GOT3 (cell line): Measurements from ENCODE around the gene MEGF11.

Experiments used
- DNase-seq: peaks from one replicate; lab custom pipeline; 2025; ENCODE audit warnings: mixed read lengths; lab: John Stamatoyannopoulos, UW

Gene MEGF11

DNA sequence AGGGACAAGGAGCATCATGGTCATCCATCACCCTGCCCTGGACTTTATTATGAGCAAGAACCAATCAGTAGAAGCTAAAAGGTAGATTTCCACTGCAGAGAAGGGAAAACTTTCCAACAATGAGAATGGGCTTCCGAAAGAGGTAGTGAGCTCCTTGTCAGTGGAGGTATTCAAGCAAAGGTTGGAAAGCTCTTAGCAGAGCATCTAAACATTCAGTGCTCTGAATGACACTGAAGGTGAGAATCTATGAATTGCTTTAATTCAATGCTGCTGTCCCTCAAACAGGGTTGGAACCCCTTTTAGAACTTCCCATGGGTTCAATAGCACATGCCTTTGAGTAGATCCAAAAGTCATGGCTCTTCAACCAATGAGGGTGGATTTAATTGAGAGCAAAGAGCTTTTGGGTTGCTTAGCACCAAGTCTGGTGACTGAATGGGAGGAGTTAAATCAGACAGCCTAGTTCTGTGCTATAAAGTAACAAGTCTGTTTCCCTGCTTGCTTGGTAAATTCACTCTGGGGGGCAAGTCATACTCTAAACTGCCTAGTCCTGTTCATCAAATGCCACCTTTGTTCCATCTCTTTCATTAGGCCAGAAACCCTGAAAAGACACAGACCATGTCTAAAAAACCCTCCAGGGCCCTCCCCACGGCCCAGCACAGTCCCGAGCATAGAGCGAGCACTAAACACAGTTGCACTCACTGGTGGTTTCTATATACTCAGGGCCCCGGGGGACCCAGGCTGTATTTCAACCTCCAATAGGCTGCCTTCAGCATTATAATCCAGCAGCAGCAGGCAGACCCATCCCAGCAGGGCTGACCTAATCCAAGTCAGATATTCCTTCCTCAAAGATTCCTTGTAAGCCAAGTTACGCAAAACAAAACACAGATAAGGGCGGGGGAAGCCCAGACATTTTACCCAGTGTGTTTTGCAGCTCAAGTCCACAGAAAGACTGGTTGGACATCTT is 161.2 kb downstream of the MEGF11 start:
- no peak for DNase-seq

DNA sequence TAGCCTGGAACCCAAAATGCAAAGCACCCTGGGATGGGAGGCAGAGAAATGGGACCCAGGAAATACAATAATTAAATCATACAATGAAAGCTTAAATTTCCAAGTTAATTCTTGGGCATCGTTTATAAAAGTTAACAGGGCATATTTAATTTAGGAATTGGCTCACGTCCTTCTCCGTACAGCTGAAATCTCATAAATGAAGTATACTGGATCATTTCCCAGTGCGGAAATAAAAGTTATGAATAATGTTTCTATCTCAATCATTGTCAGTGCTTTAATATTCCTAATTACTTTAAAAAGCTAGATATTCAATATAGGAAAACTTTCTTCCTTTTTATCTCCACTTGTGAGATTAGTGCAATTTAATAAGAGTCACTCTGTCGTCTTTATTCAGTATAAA is 164.0 kb downstream of the MEGF11 start:
- no peak for DNase-seq

- no peak for DNase-seq
Observed at GRCh38 chr15:66089049-66089448, 164.5 kb downstream of the MEGF11 start.

GRCh38 chr15:66085128-66085527 is 168.4 kb downstream of the MEGF11 start:
- no peak for DNase-seq

DNA sequence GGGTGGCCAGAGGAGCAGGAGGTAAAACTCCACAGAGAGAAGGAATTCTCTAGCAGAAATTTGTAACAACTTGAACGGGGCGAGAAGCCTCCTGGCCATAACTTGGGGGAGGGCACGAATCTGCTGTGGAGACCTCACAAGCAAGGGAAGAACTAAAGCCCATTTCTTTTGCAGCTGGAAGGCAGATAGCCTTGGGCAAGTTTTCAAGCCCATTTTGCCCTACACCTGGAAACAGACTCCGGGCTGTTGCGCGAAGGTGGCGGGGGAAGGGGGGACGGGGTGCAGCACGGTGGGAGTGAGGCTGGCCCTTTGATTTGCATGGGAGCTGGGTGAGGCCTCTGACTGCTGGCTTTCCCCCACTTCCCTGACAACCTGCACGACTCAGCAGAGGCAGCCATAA is 168.8 kb downstream of the MEGF11 start:
- DNase-seq: no peak

GRCh38 chr15:66080717-66081398 is 172.7 kb downstream of the MEGF11 start:
- DNase-seq: peak; percentile 22

DNA sequence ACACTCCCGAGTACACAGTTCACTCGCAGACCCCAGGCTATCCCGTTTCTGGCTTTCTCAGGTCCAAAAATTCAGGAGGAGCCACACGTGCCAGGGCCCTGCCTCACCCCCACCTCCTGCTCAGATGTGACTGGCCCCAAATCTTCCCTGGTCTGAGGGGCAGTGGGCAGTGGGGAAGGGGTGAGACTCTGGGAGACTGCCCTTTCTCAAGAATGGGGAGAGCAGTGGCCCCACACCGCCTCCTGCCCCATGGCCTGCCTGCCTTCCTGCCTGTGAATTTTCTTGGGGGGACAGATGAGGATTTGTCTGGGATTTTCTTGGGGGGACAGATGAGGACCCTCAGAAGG is 174.6 kb downstream of the MEGF11 start:
- DNase-seq: no peak

DNA sequence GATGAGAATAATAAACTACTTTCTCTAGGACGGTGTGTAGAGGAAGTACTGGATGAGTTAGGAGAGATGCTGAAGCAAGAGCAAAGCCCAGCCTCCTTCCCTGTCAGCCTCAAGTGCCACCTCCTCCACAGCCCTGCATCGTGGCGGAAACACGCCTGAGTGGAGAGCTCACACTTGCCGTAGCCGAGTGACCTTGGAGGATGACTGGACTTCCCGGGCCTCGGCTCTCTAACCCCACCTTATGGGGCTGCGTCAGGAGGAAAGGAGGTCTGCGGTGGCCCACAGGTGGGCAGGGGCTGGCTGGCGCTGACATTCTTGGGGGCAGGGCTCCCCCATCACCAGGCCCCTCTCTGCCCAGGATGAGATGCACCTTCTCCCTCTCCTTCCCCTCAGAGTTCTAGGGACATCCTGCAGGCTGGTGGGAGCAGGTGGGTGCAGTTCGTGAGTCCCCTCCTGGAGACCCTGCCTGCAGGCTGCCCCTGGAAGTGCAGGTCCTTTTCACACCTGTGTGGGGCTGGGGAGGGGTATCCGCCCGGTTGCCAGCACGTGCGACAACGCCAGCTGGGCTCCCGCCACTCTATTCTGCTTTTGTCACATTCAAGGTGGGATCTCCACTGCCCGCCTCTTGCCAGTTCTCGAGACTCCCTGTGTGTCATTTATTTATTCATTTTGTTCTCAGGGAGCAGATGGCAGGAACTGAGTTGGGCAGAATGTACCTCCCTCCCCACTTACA is 175.2 kb downstream of the MEGF11 start:
- DNase-seq: no peak

DNA sequence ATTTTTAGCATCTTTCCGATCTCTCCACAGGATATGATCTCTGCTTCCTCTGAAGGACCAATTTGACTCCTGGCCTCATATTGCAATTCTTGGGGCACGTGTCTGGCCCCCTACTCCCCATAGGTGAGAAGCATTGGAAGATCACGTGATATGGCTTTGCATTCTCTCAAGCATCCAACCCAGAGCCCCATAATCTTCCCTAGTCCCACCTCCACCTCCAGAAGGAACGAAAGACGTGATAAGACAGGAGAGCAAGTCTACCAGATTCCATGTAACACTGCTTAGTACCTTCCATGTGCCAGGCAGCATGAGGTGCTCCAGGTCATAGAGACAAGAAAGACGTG is 176.3 kb downstream of the MEGF11 start:
- no peak for DNase-seq

GRCh38 chr15:66076591-66077319 is 176.8 kb downstream of the MEGF11 start:
- DNase-seq: no peak

DNA sequence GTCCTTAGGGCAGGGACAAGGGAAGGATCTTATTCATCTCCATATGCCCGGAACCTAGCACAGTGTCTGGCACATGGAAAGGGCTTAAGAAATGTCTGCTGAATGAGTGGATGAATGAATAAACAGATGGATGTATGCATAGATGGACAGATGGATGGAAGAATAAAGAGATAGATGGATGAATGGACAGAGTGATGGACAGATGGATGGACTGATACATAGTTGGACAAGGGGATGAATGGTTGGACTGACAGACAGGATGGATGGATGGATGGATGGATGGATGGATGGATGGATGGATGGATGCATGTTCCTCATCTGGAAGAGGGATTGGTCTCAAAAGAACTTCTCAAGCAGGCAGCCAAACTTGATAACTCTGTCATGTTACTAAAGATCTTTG is 177.6 kb downstream of the MEGF11 start:
- DNase-seq: no peak

DNA sequence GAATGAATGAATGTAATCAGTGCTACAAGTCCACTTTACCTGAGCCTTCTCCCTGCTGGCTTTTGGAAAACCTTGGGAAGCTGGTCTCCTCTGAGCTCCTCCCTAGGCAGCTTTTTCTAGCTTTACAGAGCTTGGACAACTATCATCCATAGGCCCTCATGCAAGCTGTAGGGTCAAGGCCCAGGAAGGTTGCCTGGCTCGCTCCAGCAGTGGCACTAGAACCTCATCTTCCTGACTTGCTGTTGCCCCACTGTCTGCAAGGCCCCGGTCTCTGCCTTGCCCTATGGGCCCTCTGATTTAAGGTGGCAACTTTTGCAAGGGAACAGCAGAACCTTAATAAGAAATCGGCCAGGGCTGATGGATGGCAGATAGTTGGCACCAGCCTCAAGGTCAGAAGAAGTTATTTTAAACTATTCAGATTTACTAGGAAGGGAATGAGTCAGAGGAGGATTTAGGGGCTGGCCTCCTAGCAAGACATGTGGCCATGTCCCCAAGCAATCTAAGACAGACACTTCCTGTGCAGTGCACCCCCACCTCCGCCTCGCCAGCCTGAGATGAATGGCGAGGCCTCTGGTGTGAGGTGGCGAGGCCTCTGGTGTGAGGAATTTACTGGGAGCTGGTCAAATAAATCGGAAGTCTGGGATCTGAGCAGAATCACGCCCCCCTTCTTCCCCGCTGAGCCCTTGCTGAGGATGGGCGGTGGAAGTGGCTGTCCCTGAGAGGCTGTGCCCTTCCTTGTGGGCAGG is 180.8 kb downstream of the MEGF11 start:
- no peak for DNase-seq

DNA sequence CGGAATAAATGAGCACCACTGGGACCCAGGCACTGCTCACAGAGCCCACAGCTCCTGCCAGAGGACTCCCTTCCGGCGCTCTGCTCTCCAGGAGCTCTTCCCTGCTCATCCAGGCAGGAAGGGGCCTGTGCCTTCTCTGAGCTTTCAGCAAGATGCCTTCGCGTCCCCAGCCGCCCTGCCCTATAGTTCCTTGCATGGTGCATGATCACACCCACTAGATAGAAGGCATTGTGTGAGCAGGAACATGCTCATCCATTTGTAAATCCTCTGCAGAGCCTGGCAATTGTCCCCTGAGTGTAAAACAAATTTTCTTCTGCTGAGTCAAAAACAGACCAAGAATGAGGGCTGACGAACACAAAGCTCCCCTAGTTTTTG is 181.6 kb downstream of the MEGF11 start:
- DNase-seq: no peak

DNA sequence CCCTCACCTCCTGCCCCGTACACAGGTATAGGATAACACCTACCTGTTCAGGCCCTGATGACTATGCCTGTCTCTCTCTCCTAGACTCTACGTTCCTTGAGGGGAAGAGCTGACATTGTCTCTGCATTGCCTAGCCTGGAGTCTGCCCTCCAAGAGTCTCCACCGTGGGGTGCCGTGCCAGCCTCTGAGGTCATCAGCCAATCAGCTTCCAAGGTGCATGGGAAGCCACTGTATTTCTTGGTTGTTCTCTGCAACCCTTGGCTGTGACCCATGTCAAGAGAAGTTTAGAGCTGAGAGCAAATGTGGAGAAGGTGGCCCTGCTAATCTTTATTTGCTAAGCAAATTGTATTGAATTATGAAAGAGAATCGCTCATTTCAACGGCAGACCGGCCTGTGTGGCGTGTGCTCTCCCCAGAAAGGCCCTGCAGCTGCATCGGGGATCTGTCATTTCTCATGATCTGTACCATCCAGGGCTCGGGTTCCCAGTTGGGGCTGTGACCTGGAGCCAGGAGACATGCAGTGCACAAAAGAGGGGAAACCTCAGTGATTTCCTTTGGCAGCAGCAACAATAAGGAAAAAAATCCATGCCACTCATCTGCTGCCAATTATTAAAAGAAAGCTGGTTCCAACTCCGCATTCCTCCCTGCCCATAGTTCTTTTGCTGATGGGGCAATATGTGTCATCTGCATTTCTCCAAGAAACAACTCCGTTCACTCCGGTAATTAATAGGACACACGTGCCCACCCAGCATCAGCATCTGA is 182.2 kb downstream of the MEGF11 start:
- DNase-seq: no peak

GRCh38 chr15:66070220-66070934 is 183.2 kb downstream of the MEGF11 start:
- no peak for DNase-seq

- no peak for DNase-seq
Observed at GRCh38 chr15:66069751-66070150, 183.8 kb downstream of the MEGF11 start.

DNA sequence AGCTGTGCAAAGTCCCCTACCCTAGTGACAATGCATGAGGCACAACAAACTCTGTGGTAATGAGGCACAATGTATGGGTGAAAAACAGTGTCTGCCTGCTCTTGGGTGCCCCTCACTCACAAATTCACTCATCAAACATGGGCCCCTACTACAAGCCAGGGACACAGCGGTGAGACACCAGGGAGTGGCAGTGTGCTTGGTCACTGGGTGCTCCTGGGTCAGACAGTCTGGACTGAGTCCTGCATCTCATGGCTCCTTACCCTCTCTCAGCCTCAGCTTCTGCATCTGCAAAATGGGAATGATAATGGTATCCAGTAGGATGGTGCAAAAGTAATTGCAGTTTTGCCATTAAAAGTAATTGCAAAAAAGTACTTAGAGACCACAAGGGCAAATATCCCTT is 184.7 kb downstream of the MEGF11 start:
- DNase-seq: no peak

DNA sequence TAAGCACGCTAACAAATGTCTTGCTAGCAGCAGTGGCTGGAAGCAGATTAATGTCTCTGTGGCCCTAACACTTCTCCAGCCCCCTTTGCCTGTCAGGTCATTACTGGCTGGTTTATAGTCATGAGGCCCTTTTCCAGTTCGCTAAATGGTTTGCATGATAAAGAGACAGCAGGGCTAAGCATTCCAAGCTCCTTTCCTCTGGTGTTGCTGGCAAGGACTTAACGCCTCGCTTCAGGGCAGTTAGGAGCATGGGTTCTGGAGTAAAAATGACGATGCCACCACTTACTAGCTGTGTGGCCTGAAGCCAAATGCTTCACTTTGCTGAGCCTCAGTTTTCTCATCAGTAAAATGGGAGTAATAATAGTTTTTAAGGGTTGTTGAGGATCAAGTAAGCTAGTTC is 185.9 kb downstream of the MEGF11 start:
- no peak for DNase-seq

GRCh38 chr15:66066481-66066880 is 187.1 kb downstream of the MEGF11 start:
- DNase-seq: no peak

DNA sequence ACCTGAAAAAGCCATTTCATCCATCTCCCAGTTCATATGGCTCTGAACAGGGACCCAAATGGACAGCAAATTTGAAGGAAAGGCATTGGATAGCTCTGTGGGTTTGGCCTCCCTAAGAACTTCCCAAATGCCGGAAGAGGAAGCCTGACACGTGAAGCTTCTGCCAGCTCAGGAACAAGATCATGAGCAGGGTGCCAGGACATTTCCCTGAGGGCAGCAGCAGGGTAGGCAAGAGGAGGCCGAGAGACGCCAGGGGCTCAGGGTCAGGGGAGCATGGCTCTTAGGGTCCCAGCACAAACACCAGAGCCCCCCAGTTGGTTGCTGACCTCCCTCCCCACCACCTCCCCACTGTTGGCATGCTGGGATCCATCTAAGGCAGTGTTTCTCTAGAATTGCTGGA is 187.5 kb downstream of the MEGF11 start:
- DNase-seq: no peak
